ENCODE results near the gene MSLN.

Gene MSLN

DNA sequence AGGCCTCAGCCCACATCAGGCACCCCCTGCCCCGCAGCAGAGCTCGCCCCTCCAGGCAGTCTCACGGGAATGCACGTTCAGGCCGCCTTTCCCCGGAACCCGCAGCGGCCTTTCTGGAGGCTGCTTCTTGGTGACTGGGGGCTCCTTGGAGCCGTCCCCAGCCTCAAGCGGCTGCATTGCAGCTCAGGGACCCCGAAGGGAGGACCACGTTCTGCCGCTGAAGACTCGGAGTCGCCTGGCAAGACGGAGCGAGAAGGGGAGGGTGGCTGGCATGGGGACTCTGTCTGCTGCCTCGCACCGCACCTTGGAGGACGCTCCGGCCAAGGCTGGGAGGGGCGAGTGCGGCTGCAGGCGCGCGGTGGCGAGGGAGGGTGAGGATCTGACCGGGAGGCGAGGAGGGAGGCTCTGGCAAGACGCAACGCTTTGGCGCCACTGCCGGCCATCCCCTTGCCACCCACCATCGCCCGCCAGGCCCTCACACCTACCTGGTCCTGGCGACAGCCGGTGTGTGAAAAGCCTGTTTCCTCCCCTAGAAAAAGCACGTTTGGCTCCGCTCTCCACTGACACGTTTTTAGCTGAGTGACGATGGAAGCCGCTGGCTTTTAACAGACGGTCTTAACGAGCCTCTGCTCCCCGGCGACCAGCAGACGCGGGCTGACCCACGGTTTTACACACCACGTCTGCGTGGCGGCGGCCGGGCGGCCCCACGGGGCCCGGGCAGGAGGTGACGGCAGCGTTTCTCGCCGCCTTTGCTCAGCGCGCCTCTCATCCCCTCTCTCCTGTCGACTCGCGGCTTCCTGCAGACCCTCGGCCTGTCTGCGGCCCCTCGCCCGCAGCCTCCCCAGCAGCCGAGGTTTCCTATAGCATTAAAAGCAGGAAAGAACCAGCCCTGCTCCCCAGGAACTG, 56.7 kb downstream of the MSLN start:
- DNase-seq (ENCODE audit: low read depth): no peak
- TF ChIP-seq, protein P1, sequence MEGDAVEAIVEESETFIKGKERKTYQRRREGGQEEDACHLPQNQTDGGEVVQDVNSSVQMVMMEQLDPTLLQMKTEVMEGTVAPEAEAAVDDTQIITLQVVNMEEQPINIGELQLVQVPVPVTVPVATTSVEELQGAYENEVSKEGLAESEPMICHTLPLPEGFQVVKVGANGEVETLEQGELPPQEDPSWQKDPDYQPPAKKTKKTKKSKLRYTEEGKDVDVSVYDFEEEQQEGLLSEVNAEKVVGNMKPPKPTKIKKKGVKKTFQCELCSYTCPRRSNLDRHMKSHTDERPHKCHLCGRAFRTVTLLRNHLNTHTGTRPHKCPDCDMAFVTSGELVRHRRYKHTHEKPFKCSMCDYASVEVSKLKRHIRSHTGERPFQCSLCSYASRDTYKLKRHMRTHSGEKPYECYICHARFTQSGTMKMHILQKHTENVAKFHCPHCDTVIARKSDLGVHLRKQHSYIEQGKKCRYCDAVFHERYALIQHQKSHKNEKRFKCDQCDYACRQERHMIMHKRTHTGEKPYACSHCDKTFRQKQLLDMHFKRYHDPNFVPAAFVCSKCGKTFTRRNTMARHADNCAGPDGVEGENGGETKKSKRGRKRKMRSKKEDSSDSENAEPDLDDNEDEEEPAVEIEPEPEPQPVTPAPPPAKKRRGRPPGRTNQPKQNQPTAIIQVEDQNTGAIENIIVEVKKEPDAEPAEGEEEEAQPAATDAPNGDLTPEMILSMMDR (IDR thresholded peaks at IDR 0.05; ENCODE audit: control insufficient read depth, insufficient read depth, low read depth, low read length, missing control alignments): no peak
- H3K4me3 ChIP-seq (ENCODE audit: control insufficient read depth, low read depth, low read length): no peak overlapping the region

DNA sequence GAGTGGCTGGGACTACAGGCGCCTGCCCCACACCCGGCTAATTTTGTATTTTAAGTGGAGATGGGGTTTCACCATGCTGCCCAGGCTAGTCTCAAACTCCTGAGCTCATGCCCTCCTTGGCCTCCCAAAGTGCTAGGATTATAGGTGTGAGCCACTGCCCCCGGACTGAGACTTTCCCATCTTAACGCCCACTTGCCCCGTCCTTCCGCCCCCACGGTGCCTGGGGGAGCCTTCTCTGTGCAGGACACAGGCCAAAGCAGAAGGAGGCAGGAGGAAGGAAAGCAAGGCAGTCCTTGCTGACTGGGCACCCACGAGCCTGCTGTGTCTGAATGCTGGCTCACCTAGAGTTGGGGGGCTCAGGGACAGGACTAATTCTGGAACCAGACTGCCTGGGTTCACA, 57.6 kb downstream of the MSLN start:
- DNase-seq (ENCODE audit: low read depth): no peak
- H3K4me3 ChIP-seq (ENCODE audit: control insufficient read depth, low read depth, low read length): no peak overlapping the region
- TF ChIP-seq, protein P1 (IDR thresholded peaks at IDR 0.05; ENCODE audit: control insufficient read depth, insufficient read depth, low read depth, low read length, missing control alignments): no peak

All from AG09309 (cell line).